MCF 10A (cell line): ENCODE data around the gene ABLIM3. TPM values are rescaled to one million over a fixed set of nuclear protein-coding genes. Genes with fewer than 3 reads are reported as not detected.

ENCODE experiments used
- BruUV-seq: library from RNA; stranded (reverse); fragments of 400-500 nt; replicated peaks from 2 replicates; lab custom pipeline; 2021; lab: Mats Ljungman, UMichigan
- CTCF ChIA-PET: fragments of 300-600 bp; sonication (Branson Sonifier 250); formaldehyde crosslinking; extraction: SDS; loops from one replicate; lab custom pipeline; 2021; ENCODE audit warnings: antibody characterized with exemption, inconsistent platforms; lab: Yijun Ruan, JAX
- POLR2A ChIA-PET: fragments of 300-600, 350-650 bp; sonication (Branson Sonifier 250); formaldehyde crosslinking; extraction: SDS; loops from one replicate; lab custom pipeline; 2020; ENCODE audit warnings: antibody characterized with exemption, inconsistent platforms; lab: Yijun Ruan, JAX
- DNase-seq: peaks from one replicate; pipeline ENCODE4 v3.0.0-alpha.2; 2018; ENCODE audit not compliant: unreplicated experiment
- H3K27ac Mint-ChIP-seq: one replicate; pipeline ENCODE4 v1.8.0; 2022; ENCODE audit warnings: mild to moderate bottlenecking, low read depth, mixed read lengths; ENCODE audit not compliant: unreplicated experiment
- H3K27me3 Mint-ChIP-seq: one replicate; pipeline ENCODE4 v1.8.0; 2022; ENCODE audit warnings: mixed read lengths; ENCODE audit not compliant: insufficient read depth, unreplicated experiment
- H3K36me3 Mint-ChIP-seq: one replicate; pipeline ENCODE4 v1.8.0; 2022; ENCODE audit warnings: mild to moderate bottlenecking, moderate library complexity, mixed read lengths; ENCODE audit not compliant: insufficient read depth, unreplicated experiment
- H3K4me1 Mint-ChIP-seq: one replicate; pipeline ENCODE4 v1.8.0; 2022; ENCODE audit warnings: mixed read lengths; ENCODE audit not compliant: insufficient read depth, unreplicated experiment
- H3K4me3 Mint-ChIP-seq: one replicate; pipeline ENCODE4 v1.8.0; 2022; ENCODE audit warnings: mild to moderate bottlenecking, moderate library complexity, mixed read lengths; ENCODE audit not compliant: unreplicated experiment
- H3K9me3 Mint-ChIP-seq: one replicate; pipeline ENCODE4 v1.8.0; 2022; ENCODE audit warnings: mixed read lengths; ENCODE audit not compliant: unreplicated experiment
- CTCF ChIP-seq: fragments of 200-600 bp; IDR thresholded peaks from one replicate; pipeline ENCODE4 v1.8.0; 2022; ENCODE audit warnings: antibody characterized with exemption, mild to moderate bottlenecking; ENCODE audit not compliant: unreplicated experiment
- intact Hi-C: fragments of 100-400 bp; cut with micrococcal nuclease; formaldehyde crosslinking; loops from 2 replicates; pipeline ENCODE4 v1.14.1; 2022
- total RNA-seq: library from RNA; stranded (reverse); gene quantifications from 2 replicates; pipeline ENCODE4 v1.2.3, GENCODE V29; 2022

The ABLIM3 gene
- total RNA-seq, 1 experiment from 2014 or later = 168 TPM

GRCh38 chr5:149216496-149216895 lies 75.2 kb downstream of the ABLIM3 start:
- CTCF ChIA-PET = interaction anchor here (0.9 to 23.1 kb wide), 3 partner anchors 12 to 79 kb away, joined by 8 to 426 read pairs (median 38); partner anchors contain the start of gene ABLIM3
- intact Hi-C loops = no loop called here
- H3K36me3 Mint-ChIP-seq = peaks cover 90% of the 10 kb centered on the region
- BruUV-seq = no TSS peak
- H3K27ac Mint-ChIP-seq = no peak overlapping the region
- no peak for DNase-seq
- H3K4me1 Mint-ChIP-seq = no peaks in the 10 kb centered on the region
- no peaks in the 10 kb centered on the region for H3K27me3 Mint-ChIP-seq
- no peaks in the 10 kb centered on the region for H3K9me3 Mint-ChIP-seq
- POLR2A ChIA-PET = interaction anchor here (0.7 kb wide), 1 partner anchor 73 kb away, joined by 6 read pairs; no protein-coding TSS in a partner anchor
- no peak overlapping the region for H3K4me3 Mint-ChIP-seq
- TF ChIP-seq CTCF = no peak

- intact Hi-C loops = no loop called here
- H3K36me3 Mint-ChIP-seq = peaks cover 90% of the 10 kb centered on the region
- no TSS peak for BruUV-seq
- no peaks in the 10 kb centered on the region for H3K27me3 Mint-ChIP-seq
- ChIA-PET CTCF (interaction anchor here (0.6 to 23.1 kb wide), 5 partner anchors 12 to 761 kb away, joined by 3 to 426 read pairs (median 5); partner anchors contain the start of gene ABLIM3), POLR2A (interaction anchor here (0.7 kb wide), 1 partner anchor 74 kb away, joined by 6 read pairs; no protein-coding TSS in a partner anchor)
- no peak overlapping the region for H3K4me3 Mint-ChIP-seq
- no peaks in the 10 kb centered on the region for H3K9me3 Mint-ChIP-seq
- TF ChIP-seq CTCF = no peak
- no peak for DNase-seq
- peak overlapping the region; percentile 2 for H3K27ac Mint-ChIP-seq
- no peaks in the 10 kb centered on the region for H3K4me1 Mint-ChIP-seq
These were observed 76.0 kb downstream of the ABLIM3 start for GRCh38 chr5:149217096-149217802.

- H3K4me1 Mint-ChIP-seq = no peaks in the 10 kb centered on the region
- CTCF ChIA-PET = interaction anchor here (0.6 to 23.1 kb wide), 6 partner anchors 11 to 760 kb away, joined by 3 to 426 read pairs (median 5); partner anchors contain the start of gene ABLIM3
These were observed 76.5 kb downstream of the ABLIM3 start for GRCh38 chr5:149217803-149218155.

More at GRCh38 chr5:149217803-149218155, 76.5 kb downstream of the ABLIM3 start:
- Mint-ChIP-seq H3K27ac (peak overlapping the region; percentile 2), H3K36me3 (peaks cover 89% of the 10 kb centered on the region), H3K4me3 (no peak overlapping the region), H3K27me3 (no peaks in the 10 kb centered on the region), H3K9me3 (no peaks in the 10 kb centered on the region)
- no TSS peak for BruUV-seq
- intact Hi-C loops = no loop called here
- DNase-seq = no peak
- TF ChIP-seq CTCF = no peak
- POLR2A ChIA-PET = no interaction called here
